Measurements from ENCODE around the gene OR2S2.

Gene OR2S2

DNA sequence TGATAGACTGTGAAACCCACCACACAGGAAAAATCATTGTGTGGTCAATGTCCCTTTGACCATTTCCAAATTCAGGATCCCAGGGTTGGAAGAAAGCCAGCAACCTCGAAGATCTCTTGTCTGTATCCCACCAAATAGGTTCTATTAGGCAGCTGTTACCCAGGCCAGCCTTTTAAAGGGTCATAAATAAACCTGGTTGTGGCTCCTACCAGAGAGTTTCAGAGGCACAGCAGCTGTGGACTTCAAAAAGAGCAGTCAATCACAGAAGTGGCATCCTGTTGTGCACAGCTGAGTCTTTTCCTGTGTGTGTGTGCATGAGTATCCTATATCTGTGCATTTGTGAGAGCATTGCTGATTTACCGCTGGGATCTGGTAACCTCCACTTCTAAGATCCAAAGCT, 23.7 kb upstream of the OR2S2 start:
- ChIA-PET CTCF (interaction anchor here (1.1 to 5.8 kb wide), 3 partner anchors 9 to 27 kb away, joined by 3 to 41 read pairs (median 4); no protein-coding TSS in a partner anchor), POLR2A (no interaction called here)
- TF ChIP-seq, protein P1, sequence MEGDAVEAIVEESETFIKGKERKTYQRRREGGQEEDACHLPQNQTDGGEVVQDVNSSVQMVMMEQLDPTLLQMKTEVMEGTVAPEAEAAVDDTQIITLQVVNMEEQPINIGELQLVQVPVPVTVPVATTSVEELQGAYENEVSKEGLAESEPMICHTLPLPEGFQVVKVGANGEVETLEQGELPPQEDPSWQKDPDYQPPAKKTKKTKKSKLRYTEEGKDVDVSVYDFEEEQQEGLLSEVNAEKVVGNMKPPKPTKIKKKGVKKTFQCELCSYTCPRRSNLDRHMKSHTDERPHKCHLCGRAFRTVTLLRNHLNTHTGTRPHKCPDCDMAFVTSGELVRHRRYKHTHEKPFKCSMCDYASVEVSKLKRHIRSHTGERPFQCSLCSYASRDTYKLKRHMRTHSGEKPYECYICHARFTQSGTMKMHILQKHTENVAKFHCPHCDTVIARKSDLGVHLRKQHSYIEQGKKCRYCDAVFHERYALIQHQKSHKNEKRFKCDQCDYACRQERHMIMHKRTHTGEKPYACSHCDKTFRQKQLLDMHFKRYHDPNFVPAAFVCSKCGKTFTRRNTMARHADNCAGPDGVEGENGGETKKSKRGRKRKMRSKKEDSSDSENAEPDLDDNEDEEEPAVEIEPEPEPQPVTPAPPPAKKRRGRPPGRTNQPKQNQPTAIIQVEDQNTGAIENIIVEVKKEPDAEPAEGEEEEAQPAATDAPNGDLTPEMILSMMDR (IDR thresholded peaks at IDR 0.05; ENCODE audit: insufficient read depth, low read length, missing control alignments), result no peak
- no peak for DNase-seq (ENCODE audit: low read depth, low spot score)
- no peak overlapping the region for H3K4me3 ChIP-seq (ENCODE audit: low read depth, low read length)

DNA sequence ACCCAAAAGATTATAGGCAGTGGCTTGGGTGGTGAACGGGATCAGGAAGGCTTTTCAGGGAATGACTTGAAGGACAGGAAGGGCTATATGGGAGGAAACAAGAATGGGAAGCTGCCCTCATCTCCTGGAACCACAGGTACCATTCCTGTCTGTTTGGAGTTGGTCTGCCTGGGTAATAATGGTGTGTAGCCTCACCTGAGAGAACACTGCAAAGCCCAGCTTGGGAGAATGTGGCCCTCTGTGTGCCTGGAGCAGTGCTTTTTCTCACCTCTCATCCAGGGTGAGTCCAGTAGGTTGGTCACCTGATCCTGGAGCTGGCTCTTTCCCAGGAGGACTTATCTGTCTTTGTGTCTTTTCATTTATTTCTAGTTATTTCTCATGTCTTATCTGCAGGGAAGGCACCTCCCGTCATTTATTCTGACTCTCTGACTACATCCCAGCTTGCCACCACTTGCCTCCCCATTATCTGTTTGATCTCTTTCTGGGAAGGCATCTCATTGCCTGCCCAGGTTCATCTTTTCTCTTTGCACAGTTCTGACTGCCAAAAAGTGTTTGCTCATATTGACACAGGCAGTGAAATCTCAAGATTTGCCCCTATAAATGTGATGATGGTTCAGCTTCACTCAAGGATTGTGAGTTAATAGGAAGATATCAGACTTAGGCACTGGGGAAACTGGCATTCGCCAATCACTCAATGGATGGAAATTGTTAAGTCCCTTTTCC, 22.5 kb upstream of the OR2S2 start:
- H3K4me3 ChIP-seq (ENCODE audit: low read depth, low read length), result no peak overlapping the region
- TF ChIP-seq, protein P1 (IDR thresholded peaks at IDR 0.05; ENCODE audit: insufficient read depth, low read length, missing control alignments), result no peak
- no peak for DNase-seq (ENCODE audit: low read depth, low spot score)
- CTCF ChIA-PET, result interaction anchor here (1.1 to 5.8 kb wide), 2 partner anchors 28 to 98 kb away, joined by 3 to 41 read pairs; no protein-coding TSS in a partner anchor
- POLR2A ChIA-PET, result no interaction called here

DNA sequence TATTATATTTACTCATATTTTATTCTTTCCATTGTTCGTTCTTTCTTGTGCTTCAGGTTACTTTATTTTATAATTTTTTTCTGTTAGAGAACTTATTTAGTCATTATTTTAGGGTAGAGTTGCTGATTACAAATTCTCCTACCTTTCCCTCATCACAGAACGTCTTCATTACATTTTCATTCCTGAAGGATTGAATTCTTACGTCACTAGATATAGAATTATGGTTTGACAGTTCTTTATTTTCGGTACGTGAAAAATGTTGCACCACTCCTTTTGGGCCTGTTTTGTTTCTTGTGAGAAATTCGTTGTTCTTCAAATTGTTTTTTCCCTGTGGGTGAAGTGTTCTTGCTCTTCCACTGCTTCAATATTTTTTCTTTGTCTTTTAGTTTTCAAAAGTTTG, 20.8 kb upstream of the OR2S2 start:
- ChIA-PET POLR2A (no interaction called here), CTCF (interaction anchor here (5.8 kb wide), 1 partner anchor 30 kb away, joined by 41 read pairs; no protein-coding TSS in a partner anchor)
- H3K4me3 ChIP-seq (ENCODE audit: low read depth, low read length), result no peak overlapping the region
- no peak for DNase-seq (ENCODE audit: low read depth, low spot score)
- TF ChIP-seq, protein P1 (IDR thresholded peaks at IDR 0.05; ENCODE audit: insufficient read depth, low read length, missing control alignments), result no peak

DNA sequence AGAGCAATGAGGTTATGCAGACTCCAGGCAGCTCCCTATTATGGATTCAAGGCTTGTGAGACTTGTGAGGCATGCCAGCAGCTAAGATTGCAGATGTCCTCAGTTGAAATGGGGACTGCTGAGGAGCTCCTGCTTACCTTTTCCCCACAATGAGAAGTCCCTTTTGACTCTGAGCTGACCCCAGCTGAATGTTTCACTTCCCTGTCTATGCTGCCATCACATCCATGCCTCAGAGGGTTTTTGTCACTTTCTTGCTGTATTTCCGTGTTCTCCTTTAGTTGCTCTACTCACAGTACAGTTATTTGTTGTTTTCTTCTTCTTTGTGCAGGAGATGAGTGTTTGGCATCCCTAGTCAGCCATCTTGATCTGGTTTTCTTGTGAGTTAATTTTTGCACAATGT, 18.8 kb upstream of the OR2S2 start:
- TF ChIP-seq, protein P1 (IDR thresholded peaks at IDR 0.05; ENCODE audit: insufficient read depth, low read length, missing control alignments), result no peak
- DNase-seq (ENCODE audit: low read depth, low spot score), result no peak
- H3K4me3 ChIP-seq (ENCODE audit: low read depth, low read length), result no peak overlapping the region
- ChIA-PET CTCF (interaction anchor here (0.9 to 3.4 kb wide), 3 partner anchors 12 to 32 kb away, joined by 3 to 17 read pairs (median 3); no protein-coding TSS in a partner anchor), POLR2A (no interaction called here)

DNA sequence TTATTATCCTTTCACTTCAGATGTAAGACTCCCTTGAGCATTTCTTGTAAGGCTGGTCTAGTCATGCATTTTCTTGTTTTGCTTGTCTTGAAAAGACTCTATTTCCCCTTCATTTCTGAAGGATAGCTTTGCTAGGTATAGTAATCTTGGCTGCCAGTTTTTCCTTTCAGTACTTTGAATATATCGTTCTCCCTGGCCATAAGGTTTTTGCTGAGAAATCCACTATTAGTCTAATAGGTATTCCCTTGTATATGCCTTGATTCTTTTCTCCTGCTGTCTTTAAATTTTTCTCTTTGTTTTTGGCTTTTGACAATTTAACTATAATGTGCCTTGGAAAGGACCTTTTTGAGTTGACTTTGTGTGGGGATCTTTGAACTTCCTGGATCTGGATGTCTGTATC, 16.8 kb upstream of the OR2S2 start:
- CTCF ChIA-PET, result interaction anchor here (3.4 kb wide), 1 partner anchor 34 kb away, joined by 17 read pairs; no protein-coding TSS in a partner anchor
- TF ChIP-seq, protein P1 (IDR thresholded peaks at IDR 0.05; ENCODE audit: insufficient read depth, low read length, missing control alignments), result no peak
- no peak for DNase-seq (ENCODE audit: low read depth, low spot score)
- no peak overlapping the region for H3K4me3 ChIP-seq (ENCODE audit: low read depth, low read length)
- POLR2A ChIA-PET, result no interaction called here

DNA sequence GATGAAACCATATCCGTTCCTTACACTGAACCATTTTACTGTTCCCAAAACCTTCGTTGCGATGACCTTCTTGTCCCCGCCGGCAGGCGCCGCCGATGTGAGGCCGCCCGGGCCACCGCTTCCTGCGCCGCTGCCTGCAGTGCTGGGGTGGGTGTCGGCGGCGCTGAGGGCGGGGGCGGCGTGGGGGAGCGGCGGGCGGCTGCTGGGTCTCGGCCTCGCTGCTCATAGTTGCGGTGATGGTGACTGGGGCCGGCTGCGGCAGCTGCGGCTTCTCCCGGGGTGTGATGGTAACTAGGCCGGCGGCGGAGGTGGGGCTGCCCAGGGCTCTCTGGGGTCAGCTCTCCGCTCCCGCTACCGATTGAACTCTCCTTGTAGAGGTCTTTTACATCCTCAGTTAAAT, 14.1 kb upstream of the OR2S2 start:
- TF ChIP-seq, protein P1 (IDR thresholded peaks at IDR 0.05; ENCODE audit: insufficient read depth, low read length, missing control alignments), result no peak
- H3K4me3 ChIP-seq (ENCODE audit: low read depth, low read length), result no peak overlapping the region
- no peak for DNase-seq (ENCODE audit: low read depth, low spot score)
- POLR2A ChIA-PET, result no interaction called here
- CTCF ChIA-PET, result interaction anchor here (1.0 kb wide), 1 partner anchor 10 kb away, joined by 3 read pairs; no protein-coding TSS in a partner anchor
